HEK293 (cell line): ENCODE data around the gene FRYL.

Experiments
- KLF9 ChIP-seq: fragments of 450-650 bp; formaldehyde crosslinking; IDR thresholded peaks from 2 replicates; pipeline ENCODE4 v1.5.1; 2016; ENCODE audit warnings: missing biosample characterization, missing genetic modification characterization, low read depth
- SP3 ChIP-seq: fragments of 450-650 bp; formaldehyde crosslinking; IDR thresholded peaks from 2 replicates; pipeline ENCODE4 v1.5.1; 2016; ENCODE audit warnings: missing biosample characterization, missing genetic modification characterization
- TF ChIP-seq, protein P1 (sequence below): fragments of 450-650 bp; formaldehyde crosslinking; IDR thresholded peaks from 2 replicates; pipeline ENCODE4 v1.5.1; 2016; ENCODE audit warnings: missing biosample characterization, missing genetic modification characterization

The FRYL gene

DNA sequence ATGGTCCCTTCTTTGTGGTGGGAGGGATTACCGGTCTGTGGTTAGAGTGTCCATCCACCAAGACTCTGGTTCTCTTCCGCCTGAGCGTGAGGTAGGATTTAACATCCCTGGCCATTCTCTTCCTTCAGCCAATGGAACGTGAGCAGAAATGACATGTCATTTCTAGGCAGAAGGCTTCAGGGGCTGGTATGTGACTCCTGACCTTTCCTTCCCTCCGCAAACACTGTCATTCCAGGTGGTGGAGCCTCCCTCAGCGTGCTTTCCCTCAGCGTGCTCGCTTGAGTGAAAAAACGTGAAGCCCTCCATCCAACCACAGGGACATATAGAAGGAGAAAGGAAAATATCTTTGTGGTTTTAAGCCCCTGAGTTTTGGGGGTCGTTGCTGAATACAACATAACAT, 330.9 kb downstream of the FRYL start (continued):
- TF ChIP-seq SP3 (no peak), KLF9 (no peak)
- TF ChIP-seq, protein P1, sequence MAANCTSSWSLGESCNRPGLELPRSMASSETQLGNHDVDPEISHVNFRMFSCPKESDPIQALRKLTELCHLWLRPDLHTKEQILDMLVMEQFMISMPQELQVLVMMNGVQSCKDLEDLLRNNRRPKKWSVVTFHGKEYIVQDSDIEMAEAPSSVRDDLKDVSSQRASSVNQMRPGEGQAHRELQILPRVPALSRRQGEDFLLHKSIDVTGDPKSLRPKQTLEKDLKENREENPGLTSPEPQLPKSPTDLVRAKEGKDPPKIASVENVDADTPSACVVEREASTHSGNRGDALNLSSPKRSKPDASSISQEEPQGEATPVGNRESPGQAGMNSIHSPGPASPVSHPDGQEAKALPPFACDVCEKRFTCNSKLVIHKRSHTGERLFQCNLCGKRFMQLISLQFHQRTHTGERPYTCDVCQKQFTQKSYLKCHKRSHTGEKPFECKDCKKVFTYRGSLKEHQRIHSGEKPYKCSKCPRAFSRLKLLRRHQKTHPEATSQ (tag by site-specific recombination) = no peak
